K562 (cell line): ENCODE measurements around the gene AGFG1. TPM values are rescaled to one million over a fixed set of nuclear protein-coding genes. Genes with fewer than 3 reads are reported as not detected.

Experiments used
- ATAC-seq: fragments of 200-7000 bp; cut with Tn5 transposase; 3 replicates; pipeline ENCODE4 v1.9.1; 2020; ENCODE audit warnings: moderate library complexity
- BruUV-seq: library from RNA; stranded (reverse); fragments of 400-500 nt; replicated peaks from 2 replicates; lab custom pipeline; 2021; lab: Mats Ljungman, UMichigan
- CTCF ChIA-PET: fragments of 300-600 bp; formaldehyde crosslinking; extraction: SDS; loops from one replicate; lab custom pipeline; 2021; ENCODE audit warnings: low intra/inter-chr PET ratio; lab: Yijun Ruan, JAX
- POLR2A ChIA-PET: fragments of 300-600, 350-650 bp; sonication (Branson Sonifier 250); formaldehyde crosslinking; extraction: SDS; loops from one replicate; lab custom pipeline; 2021; ENCODE audit warnings: antibody characterized with exemption, inconsistent platforms; lab: Yijun Ruan, JAX
- DNase-seq, 4 experiments: peaks; one replicate each; pipeline versions ENCODE4 v3.0.0 to v3.0.0-alpha.2; 2011 to 2018; ENCODE audit warnings: low spot score in 3 of 4, mixed read lengths in 3 of 4; ENCODE audit errors: extremely low read depth in 1 of 4
- FAIRE-seq: peaks from 2 replicates; lab custom pipeline; 2011; peaks lifted over from hg19 to GRCh38; lab: Jason Lieb, UNC
- H2AFZ ChIP-seq: 2 replicates; pipeline ENCODE4 v1.6.0; 2011; ENCODE audit warnings: low read depth, low read length, control low read depth, inconsistent platforms
- H3K27ac ChIP-seq: fragments of 200-600 bp; 3 replicates; pipeline ENCODE4 v1.8.0; 2011; ENCODE audit warnings: low read depth, mild to moderate bottlenecking, control low read depth, inconsistent platforms, low read length, moderate library complexity, mixed read lengths; ENCODE audit errors: extremely low read depth
- H3K27me3 ChIP-seq, 2 experiments: fragments of 300-600 bp in 1 of 2; 2 replicates in 1 of 2; 3 replicates in 1 of 2; pipeline versions ENCODE4 v1.6.0 to v1.8.0; 2011; ENCODE audit warnings: inconsistent platforms in 2 of 2, low read length in 2 of 2, mild to moderate bottlenecking in 1 of 2, mixed read lengths in 1 of 2, moderate library complexity in 1 of 2; ENCODE audit not compliant: control insufficient read depth in 2 of 2, insufficient read depth in 2 of 2
- H3K36me3 ChIP-seq: fragments of 300-600 bp; 3 replicates; pipeline ENCODE4 v1.8.0; 2011; ENCODE audit warnings: mild to moderate bottlenecking, low read length, inconsistent platforms; ENCODE audit not compliant: control insufficient read depth, insufficient read depth
- H3K4me1 ChIP-seq, 2 experiments: fragments of 200-600 bp in 1 of 2; replicated peaks in 1 of 2; 2 replicates in 1 of 2; 3 replicates in 1 of 2; pipeline versions ENCODE4 v1.5.1 to v1.8.0; 2011; ENCODE audit warnings: inconsistent platforms in 2 of 2, low read length in 2 of 2, mild to moderate bottlenecking in 1 of 2, mixed read lengths in 1 of 2, moderate library complexity in 1 of 2; ENCODE audit not compliant: control insufficient read depth in 2 of 2, insufficient read depth in 2 of 2
- H3K4me2 ChIP-seq: 2 replicates; pipeline ENCODE4 v1.6.1; 2011; ENCODE audit warnings: low read length, control low read depth, inconsistent platforms, mixed read lengths; ENCODE audit not compliant: insufficient read depth
- H3K4me3 ChIP-seq: fragments of 200-600 bp; sonication (generic), shearing (Covaris generic); 2 replicates; pipeline ENCODE4 v1.5.1; 2016; ENCODE audit warnings: control low read depth, inconsistent platforms
- H3K79me2 ChIP-seq: fragments of 200-600 bp; 3 replicates; pipeline ENCODE4 v1.8.0; 2011; ENCODE audit warnings: low read length, inconsistent platforms; ENCODE audit not compliant: control insufficient read depth, insufficient read depth
- H3K9ac ChIP-seq, 2 experiments: 2 replicates each; pipeline versions ENCODE4 v1.6.0 to v1.6.1; 2011; ENCODE audit warnings: low read depth in 2 of 2, low read length in 2 of 2, control low read depth in 1 of 2, inconsistent platforms in 1 of 2, mild to moderate bottlenecking in 1 of 2, mixed read lengths in 1 of 2; ENCODE audit not compliant: insufficient read depth in 1 of 2
- H3K9me1 ChIP-seq: one replicate; pipeline ENCODE4 v1.6.0; 2011; ENCODE audit warnings: inconsistent platforms, mild to moderate bottlenecking, low read length, moderate library complexity; ENCODE audit not compliant: control insufficient read depth, insufficient read depth
- H3K9me3 ChIP-seq: replicated peaks from 2 replicates; pipeline ENCODE4 v1.5.1; 2011; ENCODE audit warnings: low read depth, low read length, inconsistent platforms; ENCODE audit not compliant: control insufficient read depth, insufficient read depth
- H4K20me1 ChIP-seq: replicated peaks from 2 replicates; pipeline ENCODE4 v1.6.1; 2011; ENCODE audit warnings: low read length, inconsistent platforms, mixed read lengths; ENCODE audit not compliant: control insufficient read depth, insufficient read depth
- CTCF ChIP-seq, 3 experiments: IDR thresholded peaks in 2 of 3; conservative IDR thresholded peaks in 1 of 3; 2 replicates each; pipeline ENCODE4 v1.5.1; 2011 to 2012; ENCODE audit warnings: low read length in 3 of 3, mild to moderate bottlenecking in 3 of 3, control low read depth in 2 of 3, improper control_type of control experiment in 1 of 3, inconsistent platforms in 1 of 3, low read depth in 1 of 3, mixed read lengths in 1 of 3, moderate library complexity in 1 of 3; ENCODE audit not compliant: insufficient read depth in 2 of 3
- DPF2 ChIP-seq: fragments of 450-650 bp; IDR thresholded peaks from 2 replicates; pipeline ENCODE4 v1.6.1; 2016
- MECOM ChIP-seq: fragments of 250-450 bp; sonication (Bioruptor Pico); IDR thresholded peaks from 2 replicates; pipeline ENCODE4 v1.8.0; 2022; ENCODE audit warnings: inconsistent platforms
- MEIS2 ChIP-seq: fragments of 450-650 bp; IDR thresholded peaks from 2 replicates; pipeline ENCODE4 v1.6.1; 2014; ENCODE audit warnings: mild to moderate bottlenecking; ENCODE audit not compliant: partially characterized antibody
- PBX2 ChIP-seq, 2 experiments: IDR thresholded peaks in 1 of 2; conservative IDR thresholded peaks in 1 of 2; 2 replicates each; pipeline ENCODE4 v1.6.1; 2016; ENCODE audit warnings: low read depth in 2 of 2, mild to moderate bottlenecking in 1 of 2, missing compliant biosample characterization in 1 of 2, missing genetic modification characterization in 1 of 2, moderate library complexity in 1 of 2
- PKNOX1 ChIP-seq: fragments of 450-650 bp; IDR thresholded peaks from 2 replicates; pipeline ENCODE4 v1.6.1; 2016
- RAD21 ChIP-seq, 2 experiments: fragments of 250-450 bp in 1 of 2; fragments of 450-650 bp in 1 of 2; sonication (Bioruptor Pico) in 1 of 2; formaldehyde crosslinking in 1 of 2; IDR thresholded peaks in 1 of 2; conservative IDR thresholded peaks in 1 of 2; 2 replicates each; pipeline versions ENCODE4 v1.4.0 to v1.8.0; 2020 to 2022; ENCODE audit warnings: mild to moderate bottlenecking in 2 of 2, moderate library complexity in 1 of 2
- RFX7 ChIP-seq: fragments of 250-450 bp; sonication (Bioruptor Pico); IDR thresholded peaks from 2 replicates; pipeline ENCODE4 v1.5.1; 2021; ENCODE audit warnings: mild to moderate bottlenecking
- ZNF740 ChIP-seq, 3 experiments: fragments of 200-800 bp in 1 of 3; sonication (Bioruptor generic) in 1 of 3; sonication (generic) in 1 of 3; formaldehyde crosslinking in 1 of 3; IDR thresholded peaks; 2 replicates each; pipeline versions ENCODE4 v1.6.1 to v1.8.0; 2016 to 2022; ENCODE audit warnings: mild to moderate bottlenecking in 2 of 3, missing compliant biosample characterization in 2 of 3, missing genetic modification characterization in 2 of 3, missing genetic modification reagents in 1 of 3
- WGBS: fragments of 100-300 bp; shearing (Covaris generic); methylation state at CpG from one replicate; pipeline ENCODE4 v1.1.6; 2016; ENCODE audit warnings: low coverage, mixed read lengths; ENCODE audit not compliant: insufficient coverage; ENCODE audit errors: missing lambda C conversion rate; 5-methylcytosine and 5-hydroxymethylcytosine counted together
- in situ Hi-C: fragments of 300-500 bp; cut with MboI; formaldehyde crosslinking; loops from 4 replicates; pipeline ENCODE4 v1.15.0; 2018; ENCODE audit warnings: inconsistent platforms, mixed read lengths
- intact Hi-C: fragments of 100-400 bp; cut with micrococcal nuclease; formaldehyde crosslinking; loops from 2 replicates; pipeline ENCODE4 v1.14.2; 2022
- polyA plus RNA-seq, 8 experiments: library from polyadenylated mRNA; depleted of rRNA in 4 of 8; stranded (reverse) in 5 of 8; unstranded in 3 of 8; fragments of >200 nt; fragmentation: Nextera tagmentation in 2 of 8; fragmentation: Illumina TruSeq in 1 of 8; extraction: Ambion mirVana in 2 of 8; extraction: Trizol in 1 of 8; gene quantifications; 2 replicates each; pipeline versions ENCODE4 v1.2.1 to v1.2.3, GENCODE V29; 2011 to 2014; ENCODE audit warnings: inconsistent platforms in 1 of 8, missing spikeins in 1 of 8
- total RNA-seq, 7 experiments: library from RNA; depleted of rRNA in 6 of 7; stranded (reverse); fragments of >200 nt in 6 of 7; fragmentation: Illumina TruSeq in 2 of 7; extraction: Trizol in 2 of 7; gene quantifications; 2 replicates each; pipeline versions ENCODE4 v1.2.1 to v1.2.3, GENCODE V29; 2011 to 2021; ENCODE audit warnings: low replicate concordance in 1 of 7

AGFG1 gene
- total and polyA plus RNA-seq, 9 of the 15 experiments (the other 6 are each of a cell fraction or from before 2014, with no cell fraction given): 11.2 to 97.5 (median 36.0) TPM

- FAIRE-seq: no peak
- no TSS peak for BruUV-seq
These were observed 8.0 kb downstream of the AGFG1 start for GRCh38 chr2:227479865-227480475.

More at GRCh38 chr2:227479865-227480475, 8.0 kb downstream of the AGFG1 start:
- Histone ChIP-seq H3K4me3 (no peak overlapping the region), H3K27me3 (no peaks in the 10 kb centered on the region), H2AFZ (no peak overlapping the region), H3K27ac (no peak overlapping the region), H3K9ac (no peak overlapping the region), H3K4me2 (no peak overlapping the region), H3K9me3 (no peaks in the 10 kb centered on the region), H3K79me2 (peaks cover 95% of the 10 kb centered on the region), H3K4me1 (peaks cover 2 to 3% of the 10 kb centered on the region in 2 experiments; a peak in 2 of 5 replicates), H3K9me1 (no peaks in the 10 kb centered on the region), H3K36me3 (peaks cover 4% of the 10 kb centered on the region; the same call in 1 of the 3 replicates), H4K20me1 (peaks cover 9% of the 10 kb centered on the region; the same call in 1 of the 2 replicates)
- ATAC-seq (peak; percentile 89), DNase-seq (peak; percentile 30 to 36 (median 32))
- in situ Hi-C loops: no loop called here
- peak in 2 of 3 experiments; percentile 22 to 57; a peak in 3 of 6 replicates for TF ChIP-seq CTCF (IDR thresholded peaks at IDR 0.05 in 2 of 3, conservative IDR thresholded peaks at IDR 0.05 in 1 of 3; ENCODE audit: insufficient read depth in 2 of 3, low read depth in 1 of 3, low read length in 3 of 3)
- peak; percentile 96 for TF ChIP-seq PKNOX1
- 0 out of 2 replicates have a peak, but pooled peaks have one; percentile 29 for TF ChIP-seq DPF2
- peak in 1 of 2 experiments; percentile 59; a peak in 3 of 4 replicates for TF ChIP-seq RAD21 (CRISPR knock-in tag; conservative IDR thresholded peaks at IDR 0.05 in 1 of 2, IDR thresholded peaks at IDR 0.05 in 1 of 2)
- 0 out of 2 replicates have a peak, but pooled peaks have one; percentile 66 for TF ChIP-seq ZNF740 (CRISPR knock-in tag; IDR thresholded peaks at IDR 0.05)
- peak in 1 of 2 experiments; percentile 37; a peak in 1 of 4 replicates for TF ChIP-seq ZNF740 (tag; IDR thresholded peaks at IDR 0.05)
- peak; percentile 83 for TF ChIP-seq MEIS2
- TF ChIP-seq MECOM (CRISPR knock-in tag): no peak
- no peak for TF ChIP-seq RFX7 (CRISPR knock-in tag)
- peak; percentile 65 for TF ChIP-seq PBX2 (CRISPR knock-in tag; IDR thresholded peaks at IDR 0.05; ENCODE audit: low read depth)
- peak; percentile 83 for TF ChIP-seq PBX2 (tag; conservative IDR thresholded peaks at IDR 0.05; ENCODE audit: low read depth)
- intact Hi-C loops: loop anchor here (2.0 to 5.0 kb wide), 3 partner anchors 73 to 287 kb away; no protein-coding TSS in a partner anchor
- POLR2A ChIA-PET: interaction anchor here (0.6 to 1.0 kb wide), 3 partner anchors 20 to 382 kb away, joined by 3 to 4 read pairs (median 3); no protein-coding TSS in a partner anchor
- WGBS: 40% methylated on average over 2 of the region's 2 CpGs
- CTCF ChIA-PET: interaction anchor here (0.6 kb wide), 1 partner anchor 287 kb away, joined by 4 read pairs; no protein-coding TSS in a partner anchor
